NB4 (cell line): ENCODE data around the gene PGAP1.

Source experiments
- TF ChIP-seq, protein P1 (sequence below): IDR thresholded peaks from one replicate; pipeline ENCODE4 v1.5.1; 2012; ENCODE audit warnings: low read depth, low read length
- TF ChIP-seq, protein P2 (sequence below): IDR thresholded peaks from 2 replicates; pipeline ENCODE4 v1.6.1; 2011; ENCODE audit warnings: low read depth, low read length

DNA sequence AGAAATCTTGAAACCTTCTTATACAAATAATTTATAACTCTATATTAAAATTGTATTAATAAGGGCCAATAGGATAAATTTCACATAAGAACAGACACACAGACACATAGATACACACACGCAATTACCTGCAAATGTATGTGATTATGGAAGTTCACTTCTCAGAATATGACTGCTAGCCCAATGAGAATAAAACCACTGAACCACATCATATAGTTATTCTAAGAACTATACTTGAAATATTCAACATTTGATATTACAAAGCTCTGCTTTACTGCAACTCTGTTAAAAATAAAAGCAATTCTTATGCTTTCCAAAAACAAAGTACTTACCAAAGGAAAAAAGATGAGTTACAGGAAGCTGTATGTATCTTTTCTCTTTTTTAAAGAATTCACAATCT lies 51.1 kb downstream of the PGAP1 start:
- TF ChIP-seq, protein P1, sequence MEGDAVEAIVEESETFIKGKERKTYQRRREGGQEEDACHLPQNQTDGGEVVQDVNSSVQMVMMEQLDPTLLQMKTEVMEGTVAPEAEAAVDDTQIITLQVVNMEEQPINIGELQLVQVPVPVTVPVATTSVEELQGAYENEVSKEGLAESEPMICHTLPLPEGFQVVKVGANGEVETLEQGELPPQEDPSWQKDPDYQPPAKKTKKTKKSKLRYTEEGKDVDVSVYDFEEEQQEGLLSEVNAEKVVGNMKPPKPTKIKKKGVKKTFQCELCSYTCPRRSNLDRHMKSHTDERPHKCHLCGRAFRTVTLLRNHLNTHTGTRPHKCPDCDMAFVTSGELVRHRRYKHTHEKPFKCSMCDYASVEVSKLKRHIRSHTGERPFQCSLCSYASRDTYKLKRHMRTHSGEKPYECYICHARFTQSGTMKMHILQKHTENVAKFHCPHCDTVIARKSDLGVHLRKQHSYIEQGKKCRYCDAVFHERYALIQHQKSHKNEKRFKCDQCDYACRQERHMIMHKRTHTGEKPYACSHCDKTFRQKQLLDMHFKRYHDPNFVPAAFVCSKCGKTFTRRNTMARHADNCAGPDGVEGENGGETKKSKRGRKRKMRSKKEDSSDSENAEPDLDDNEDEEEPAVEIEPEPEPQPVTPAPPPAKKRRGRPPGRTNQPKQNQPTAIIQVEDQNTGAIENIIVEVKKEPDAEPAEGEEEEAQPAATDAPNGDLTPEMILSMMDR: no peak
- TF ChIP-seq, protein P2, sequence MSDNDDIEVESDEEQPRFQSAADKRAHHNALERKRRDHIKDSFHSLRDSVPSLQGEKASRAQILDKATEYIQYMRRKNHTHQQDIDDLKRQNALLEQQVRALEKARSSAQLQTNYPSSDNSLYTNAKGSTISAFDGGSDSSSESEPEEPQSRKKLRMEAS: no peak
